Endothelial cell (in vitro differentiated cells): ENCODE measurements around the gene SHROOM3. TPM values are rescaled to one million over a fixed set of nuclear protein-coding genes. Genes with fewer than 3 reads are reported as not detected.

ENCODE experiments used
- DNase-seq: peaks from one replicate; pipeline ENCODE4 v3.0.0; 2021; ENCODE audit warnings: low spot score
- H3K27ac Mint-ChIP-seq: one replicate; pipeline ENCODE4 v1.8.0; 2021; ENCODE audit warnings: mixed read lengths, inconsistent platforms; ENCODE audit not compliant: unreplicated experiment
- H3K27me3 Mint-ChIP-seq: one replicate; pipeline ENCODE4 v1.8.0; 2021; ENCODE audit warnings: mild to moderate bottlenecking, moderate library complexity, mixed read lengths, inconsistent platforms; ENCODE audit not compliant: unreplicated experiment
- H3K36me3 Mint-ChIP-seq: one replicate; pipeline ENCODE4 v1.8.0; 2021; ENCODE audit warnings: mild to moderate bottlenecking, low read depth, mixed read lengths, inconsistent platforms; ENCODE audit not compliant: unreplicated experiment
- H3K4me1 Mint-ChIP-seq: one replicate; pipeline ENCODE4 v1.8.0; 2021; ENCODE audit warnings: mild to moderate bottlenecking, mixed read lengths, inconsistent platforms; ENCODE audit not compliant: unreplicated experiment
- H3K4me3 Mint-ChIP-seq: one replicate; pipeline ENCODE4 v1.8.0; 2021; ENCODE audit warnings: mild to moderate bottlenecking, mixed read lengths, inconsistent platforms; ENCODE audit not compliant: unreplicated experiment
- H3K9me3 Mint-ChIP-seq: one replicate; pipeline ENCODE4 v1.8.0; 2021; ENCODE audit warnings: mixed read lengths, inconsistent platforms; ENCODE audit not compliant: unreplicated experiment
- total RNA-seq: library from RNA; stranded (reverse); fragmentation: NEBNext Ultra II Directional; extraction: Animal tissue kit (Norgen Biotek cat#: 25700); gene quantifications from one replicate; pipeline ENCODE4 v1.2.1, GENCODE V29; 2021; ENCODE audit not compliant: unreplicated experiment
- TF ChIP-seq, protein P1 (sequence below): fragments of 200-600 bp; sonication (generic); IDR thresholded peaks from one replicate; pipeline ENCODE4 v1.5.0; 2021; ENCODE audit warnings: antibody characterized with exemption; ENCODE audit not compliant: unreplicated experiment

Gene SHROOM3
- total RNA-seq, 1 donor from 2014 or later, result 7.9 TPM

GRCh38 chr4:76681996-76682395 is 247.0 kb downstream of the SHROOM3 start:
- no peaks in the 10 kb centered on the region for H3K27me3 Mint-ChIP-seq
- H3K9me3 Mint-ChIP-seq, result no peaks in the 10 kb centered on the region
- H3K4me3 Mint-ChIP-seq, result no peak overlapping the region

GRCh38 chr4:76683144-76683543 is 248.1 kb downstream of the SHROOM3 start:
- Mint-ChIP-seq H3K36me3 (no peaks in the 10 kb centered on the region), H3K4me1 (no peaks in the 10 kb centered on the region), H3K27ac (no peak overlapping the region), H3K4me3 (no peak overlapping the region), H3K9me3 (no peaks in the 10 kb centered on the region), H3K27me3 (peaks cover 3% of the 10 kb centered on the region)
- TF ChIP-seq, protein P1, sequence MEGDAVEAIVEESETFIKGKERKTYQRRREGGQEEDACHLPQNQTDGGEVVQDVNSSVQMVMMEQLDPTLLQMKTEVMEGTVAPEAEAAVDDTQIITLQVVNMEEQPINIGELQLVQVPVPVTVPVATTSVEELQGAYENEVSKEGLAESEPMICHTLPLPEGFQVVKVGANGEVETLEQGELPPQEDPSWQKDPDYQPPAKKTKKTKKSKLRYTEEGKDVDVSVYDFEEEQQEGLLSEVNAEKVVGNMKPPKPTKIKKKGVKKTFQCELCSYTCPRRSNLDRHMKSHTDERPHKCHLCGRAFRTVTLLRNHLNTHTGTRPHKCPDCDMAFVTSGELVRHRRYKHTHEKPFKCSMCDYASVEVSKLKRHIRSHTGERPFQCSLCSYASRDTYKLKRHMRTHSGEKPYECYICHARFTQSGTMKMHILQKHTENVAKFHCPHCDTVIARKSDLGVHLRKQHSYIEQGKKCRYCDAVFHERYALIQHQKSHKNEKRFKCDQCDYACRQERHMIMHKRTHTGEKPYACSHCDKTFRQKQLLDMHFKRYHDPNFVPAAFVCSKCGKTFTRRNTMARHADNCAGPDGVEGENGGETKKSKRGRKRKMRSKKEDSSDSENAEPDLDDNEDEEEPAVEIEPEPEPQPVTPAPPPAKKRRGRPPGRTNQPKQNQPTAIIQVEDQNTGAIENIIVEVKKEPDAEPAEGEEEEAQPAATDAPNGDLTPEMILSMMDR, result no peak
- DNase-seq, result no peak

More at GRCh38 chr4:76681996-76682395, 247.0 kb downstream of the SHROOM3 start:
- TF ChIP-seq, protein P1, result no peak
- Mint-ChIP-seq H3K36me3 (no peaks in the 10 kb centered on the region), H3K4me1 (no peaks in the 10 kb centered on the region), H3K27ac (no peak overlapping the region)
- DNase-seq, result no peak

DNA sequence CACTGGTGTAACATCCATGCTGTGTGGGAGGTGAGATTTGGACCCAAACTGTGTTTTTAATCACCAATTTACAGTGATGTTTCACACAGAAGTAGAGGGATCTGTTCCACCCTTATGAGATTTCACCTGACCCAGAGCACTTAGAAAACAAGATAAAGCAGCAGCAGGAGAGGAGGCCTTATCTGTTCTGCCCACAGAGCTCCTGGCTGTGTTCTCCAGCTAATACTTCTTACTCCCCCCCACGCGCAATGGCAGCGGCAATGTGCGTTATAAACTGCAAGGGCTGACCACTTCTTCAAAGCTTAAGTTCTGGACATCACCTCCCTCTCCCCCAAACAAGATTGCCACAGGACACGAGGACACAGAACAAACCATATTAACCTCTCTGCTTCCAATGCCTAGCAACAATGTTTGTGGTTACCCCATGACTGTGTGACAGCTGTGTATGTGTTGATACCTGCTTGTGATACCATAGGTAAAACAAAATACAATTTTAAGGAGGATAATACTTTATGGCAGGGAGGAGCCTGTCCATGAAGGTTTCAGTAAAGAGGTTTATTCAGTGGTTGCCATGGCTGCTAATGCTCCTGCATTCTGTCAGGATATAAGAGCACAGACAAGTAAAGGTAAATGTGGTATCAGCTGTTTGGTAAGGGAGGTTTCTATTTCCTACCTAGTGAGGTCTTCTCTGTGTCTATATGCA is 252.9 kb downstream of the SHROOM3 start:
- H3K4me1 Mint-ChIP-seq, result peaks cover 29% of the 10 kb centered on the region
- no peak for DNase-seq
- no peak overlapping the region for H3K4me3 Mint-ChIP-seq
- no peaks in the 10 kb centered on the region for H3K9me3 Mint-ChIP-seq
- peaks cover 10% of the 10 kb centered on the region for H3K27me3 Mint-ChIP-seq
- H3K27ac Mint-ChIP-seq, result peak overlapping the region; percentile 61
- H3K36me3 Mint-ChIP-seq, result peaks cover 4% of the 10 kb centered on the region
- TF ChIP-seq, protein P1, result no peak

GRCh38 chr4:76688619-76689144 is 253.7 kb downstream of the SHROOM3 start:
- Mint-ChIP-seq H3K9me3 (no peaks in the 10 kb centered on the region), H3K4me1 (peaks cover 29% of the 10 kb centered on the region), H3K27ac (peak overlapping the region; percentile 76), H3K36me3 (peaks cover 4% of the 10 kb centered on the region), H3K27me3 (peaks cover 10% of the 10 kb centered on the region), H3K4me3 (peak overlapping the region; percentile 90)
- TF ChIP-seq, protein P1, result no peak
- no peak for DNase-seq

- H3K36me3 Mint-ChIP-seq, result peaks cover 4% of the 10 kb centered on the region
- peaks cover 10% of the 10 kb centered on the region for H3K27me3 Mint-ChIP-seq
- H3K27ac Mint-ChIP-seq, result peak overlapping the region; percentile 48
- H3K4me3 Mint-ChIP-seq, result peak overlapping the region; percentile 91
- DNase-seq, result peak; percentile 58
- H3K4me1 Mint-ChIP-seq, result peaks cover 29% of the 10 kb centered on the region
- no peaks in the 10 kb centered on the region for H3K9me3 Mint-ChIP-seq
- TF ChIP-seq, protein P1, result no peak
Measured at GRCh38 chr4:76689145-76689817, 254.3 kb downstream of the SHROOM3 start.
